ENCODE data around the gene CDC7.

The CDC7 gene

DNA sequence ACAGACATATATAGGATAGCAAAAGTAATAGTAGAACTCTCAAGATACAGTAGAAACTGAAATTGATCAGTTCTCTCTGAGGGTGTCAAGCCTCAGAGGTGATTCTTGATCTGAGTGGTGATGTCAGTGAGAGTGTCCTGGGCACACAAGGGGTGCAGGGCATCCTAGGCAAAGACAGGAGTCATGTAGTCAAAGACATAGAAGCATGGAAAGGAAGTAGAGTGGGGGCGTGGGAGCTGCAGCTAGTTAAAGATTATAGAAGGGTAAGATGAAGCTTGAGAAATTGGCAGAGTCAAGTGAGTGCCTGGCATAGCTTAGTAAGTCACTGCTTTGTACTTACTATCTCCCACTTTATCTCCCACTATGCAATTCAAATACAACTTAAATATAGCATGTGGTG, 22.8 kb downstream of the CDC7 start:
- TF ChIP-seq, protein P1, sequence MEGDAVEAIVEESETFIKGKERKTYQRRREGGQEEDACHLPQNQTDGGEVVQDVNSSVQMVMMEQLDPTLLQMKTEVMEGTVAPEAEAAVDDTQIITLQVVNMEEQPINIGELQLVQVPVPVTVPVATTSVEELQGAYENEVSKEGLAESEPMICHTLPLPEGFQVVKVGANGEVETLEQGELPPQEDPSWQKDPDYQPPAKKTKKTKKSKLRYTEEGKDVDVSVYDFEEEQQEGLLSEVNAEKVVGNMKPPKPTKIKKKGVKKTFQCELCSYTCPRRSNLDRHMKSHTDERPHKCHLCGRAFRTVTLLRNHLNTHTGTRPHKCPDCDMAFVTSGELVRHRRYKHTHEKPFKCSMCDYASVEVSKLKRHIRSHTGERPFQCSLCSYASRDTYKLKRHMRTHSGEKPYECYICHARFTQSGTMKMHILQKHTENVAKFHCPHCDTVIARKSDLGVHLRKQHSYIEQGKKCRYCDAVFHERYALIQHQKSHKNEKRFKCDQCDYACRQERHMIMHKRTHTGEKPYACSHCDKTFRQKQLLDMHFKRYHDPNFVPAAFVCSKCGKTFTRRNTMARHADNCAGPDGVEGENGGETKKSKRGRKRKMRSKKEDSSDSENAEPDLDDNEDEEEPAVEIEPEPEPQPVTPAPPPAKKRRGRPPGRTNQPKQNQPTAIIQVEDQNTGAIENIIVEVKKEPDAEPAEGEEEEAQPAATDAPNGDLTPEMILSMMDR (IDR thresholded peaks at IDR 0.05; ENCODE audit: borderline replicate concordance, insufficient read depth, low read depth, low read length) = no peak
- no peak overlapping the region for H3K4me3 ChIP-seq (ENCODE audit: low read depth, low read length)

DNA sequence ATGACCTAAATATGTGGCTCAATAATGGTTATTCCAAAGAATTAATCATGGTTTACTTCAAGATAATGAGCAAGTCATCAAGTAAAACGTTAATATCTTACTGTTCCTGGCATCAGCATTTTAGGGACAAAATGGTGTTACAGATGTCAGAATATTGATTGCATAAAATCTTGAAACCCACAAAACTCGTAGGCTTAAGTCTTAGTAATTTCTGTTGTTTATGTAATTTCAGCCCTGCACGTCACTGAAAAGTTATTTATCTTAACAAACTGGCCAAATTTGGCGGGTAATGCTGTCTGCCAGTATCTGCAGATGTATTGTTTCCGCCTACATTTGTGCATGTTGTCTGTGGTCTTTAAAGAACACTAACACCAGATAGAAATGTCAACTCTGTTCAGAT, 25.8 kb downstream of the CDC7 start:
- TF ChIP-seq, protein P1 (IDR thresholded peaks at IDR 0.05; ENCODE audit: borderline replicate concordance, insufficient read depth, low read depth, low read length) = no peak
- H3K4me3 ChIP-seq (ENCODE audit: low read depth, low read length) = no peak overlapping the region

DNA sequence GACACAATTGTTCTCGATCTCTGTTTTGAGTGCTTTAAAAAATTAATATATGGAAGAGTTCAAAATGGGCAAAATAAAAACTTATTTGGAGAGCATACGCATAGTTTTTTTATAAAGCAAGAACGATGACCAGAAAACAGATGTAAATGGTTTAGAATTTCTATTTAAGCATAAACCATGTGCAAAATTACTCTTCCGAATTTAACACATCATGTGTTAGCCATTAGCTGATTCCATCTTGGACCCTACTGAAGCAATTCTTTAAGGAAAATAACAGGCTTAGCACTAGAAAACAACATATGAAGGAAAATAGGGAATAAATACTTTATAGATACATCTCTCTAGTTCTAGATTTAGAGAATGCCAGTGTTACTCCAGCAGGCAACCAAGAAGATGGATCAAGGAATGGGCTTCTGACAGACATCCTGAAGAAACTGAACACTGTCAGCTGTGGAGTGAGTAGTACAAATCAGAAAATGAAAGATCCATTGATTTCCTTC, 26.7 kb downstream of the CDC7 start:
- no peak overlapping the region for H3K4me3 ChIP-seq (ENCODE audit: low read depth, low read length)

DNA sequence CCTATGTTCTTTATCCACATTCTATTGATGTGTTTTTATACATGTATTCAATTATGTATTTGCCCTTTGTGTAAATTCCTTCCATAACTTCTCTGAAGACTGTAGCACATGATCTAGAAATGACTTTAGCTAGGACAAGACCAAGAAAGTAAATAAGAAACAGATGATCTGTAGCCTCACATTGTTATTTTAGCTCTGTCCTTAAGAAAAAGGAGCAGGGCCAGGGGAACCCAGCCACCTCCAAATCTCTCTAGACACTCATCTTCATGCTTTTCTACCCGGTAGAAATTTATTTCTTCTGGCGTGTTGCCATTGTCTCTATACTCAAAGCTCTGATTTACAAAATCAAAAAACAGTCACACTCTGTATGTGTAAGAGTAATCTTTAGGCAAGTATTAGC, 27.1 kb downstream of the CDC7 start:
- no peak overlapping the region for H3K4me3 ChIP-seq (ENCODE audit: low read depth, low read length)
- TF ChIP-seq, protein P1 (IDR thresholded peaks at IDR 0.05; ENCODE audit: borderline replicate concordance, insufficient read depth, low read depth, low read length) = no peak

More for the DNA sequence above, 26.7 kb downstream of the CDC7 start:
- TF ChIP-seq, protein P1 (IDR thresholded peaks at IDR 0.05; ENCODE audit: borderline replicate concordance, insufficient read depth, low read depth, low read length) = no peak

DNA sequence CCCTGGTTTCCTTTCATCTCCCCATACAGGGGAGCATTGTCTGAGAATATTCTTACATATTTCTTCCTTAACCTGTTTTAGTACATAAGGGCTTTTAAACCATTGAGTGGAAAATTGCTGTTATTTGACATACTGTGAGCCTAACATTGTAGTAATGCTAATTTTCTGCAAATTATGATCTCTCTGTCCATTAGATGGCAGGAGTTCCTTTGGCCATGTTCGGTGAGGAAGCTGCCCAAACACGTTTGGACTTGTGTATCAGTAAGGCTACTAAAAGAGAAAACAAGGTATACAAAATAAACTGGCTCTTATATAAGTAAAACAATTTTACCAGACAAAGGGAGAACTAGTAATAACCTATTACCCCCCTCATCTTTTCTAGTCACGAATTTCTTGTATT, 29.2 kb downstream of the CDC7 start:
- TF ChIP-seq, protein P1 (IDR thresholded peaks at IDR 0.05; ENCODE audit: borderline replicate concordance, insufficient read depth, low read depth, low read length) = no peak
- H3K4me3 ChIP-seq (ENCODE audit: low read depth, low read length) = no peak overlapping the region

DNA sequence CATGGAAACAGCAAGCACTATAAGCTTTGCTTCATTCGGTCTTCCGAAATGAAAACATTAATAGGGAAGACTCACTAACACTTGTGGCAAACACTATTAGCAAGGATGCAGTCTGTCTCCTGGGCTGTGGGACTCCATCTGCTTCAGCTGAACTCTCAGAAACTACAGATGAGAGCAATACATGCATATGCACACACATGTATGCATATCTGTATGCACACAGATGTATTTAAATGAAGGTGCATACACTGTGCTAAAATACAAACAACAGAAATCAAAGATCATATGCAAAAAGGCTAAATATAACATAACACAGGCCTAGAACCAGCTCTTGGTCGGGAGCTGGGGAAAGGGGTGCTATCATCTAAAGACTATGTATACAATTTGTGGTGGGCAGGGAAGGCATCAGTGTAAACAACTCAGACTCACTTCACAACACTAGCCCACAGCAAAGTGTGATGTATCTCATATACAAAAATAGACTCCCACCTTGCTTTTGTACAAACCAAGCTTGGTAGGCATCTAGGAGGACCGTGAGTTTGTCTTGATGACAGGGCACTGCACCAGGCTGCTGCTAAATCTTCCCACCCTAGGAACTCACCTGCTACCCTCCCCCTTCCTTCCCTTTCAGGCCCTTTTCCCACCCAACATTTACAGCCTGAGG, 32.8 kb downstream of the CDC7 start:
- no peak overlapping the region for H3K4me3 ChIP-seq (ENCODE audit: low read depth, low read length)
- TF ChIP-seq, protein P1 (IDR thresholded peaks at IDR 0.05; ENCODE audit: borderline replicate concordance, insufficient read depth, low read depth, low read length) = no peak

DNA sequence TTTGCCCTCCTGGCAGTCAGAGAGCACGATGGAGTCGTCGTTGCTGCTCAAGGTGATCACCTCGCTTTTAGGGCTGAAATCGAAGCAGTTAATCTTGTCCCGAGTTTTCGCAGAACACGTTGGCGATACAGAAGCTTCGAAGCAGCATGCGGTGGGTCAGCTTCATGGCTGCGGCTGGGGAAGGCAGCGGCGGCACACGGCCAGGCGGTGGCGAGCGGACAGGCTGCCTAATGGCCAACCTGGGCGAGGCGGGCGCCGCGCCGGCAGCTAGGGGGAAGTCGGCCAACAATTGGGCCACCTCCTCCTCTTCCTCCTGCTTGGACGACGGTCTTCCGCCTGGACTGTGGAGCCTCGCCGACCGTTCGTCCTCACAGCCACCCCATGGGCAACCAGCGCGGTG, 34.8 kb downstream of the CDC7 start:
- TF ChIP-seq, protein P1 (IDR thresholded peaks at IDR 0.05; ENCODE audit: borderline replicate concordance, insufficient read depth, low read depth, low read length) = no peak
- H3K4me3 ChIP-seq (ENCODE audit: low read depth, low read length) = no peak overlapping the region
